WTC11 (cell line): ENCODE measurements around the gene ILK. TPM values are rescaled to one million over a fixed set of nuclear protein-coding genes. Genes with fewer than 3 reads are reported as not detected.

Experiments used
- ATAC-seq: fragments of 200-7000 bp; cut with Tn5 transposase; 2 replicates; pipeline ENCODE4 v1.10.0; 2021; ENCODE audit warnings: mild to moderate bottlenecking, moderate library complexity
- CTCF ChIA-PET: fragments of 300-600 bp; sonication (Branson Sonifier 250); formaldehyde crosslinking; loops from one replicate; lab custom pipeline; 2021; ENCODE audit warnings: antibody characterized with exemption; lab: Charles Lee
- POLR2A ChIA-PET: fragments of 350-600 bp; sonication (Branson Sonifier 250); formaldehyde crosslinking; loops from one replicate; lab custom pipeline; 2021; ENCODE audit warnings: antibody characterized with exemption; lab: Charles Lee
- DNase-seq: peaks from one replicate; pipeline ENCODE4 v3.0.0; 2021; ENCODE audit warnings: low spot score
- H3K27ac Mint-ChIP-seq: 2 replicates; pipeline ENCODE4 v1.8.0; 2021; ENCODE audit warnings: mixed read lengths
- H3K27me3 Mint-ChIP-seq: 2 replicates; pipeline ENCODE4 v1.8.0; 2021; ENCODE audit warnings: low read depth, mild to moderate bottlenecking, moderate library complexity, mixed read lengths
- H3K36me3 Mint-ChIP-seq: 2 replicates; pipeline ENCODE4 v1.8.0; 2021; ENCODE audit warnings: mixed read lengths
- H3K4me1 Mint-ChIP-seq: 2 replicates; pipeline ENCODE4 v1.8.0; 2022; ENCODE audit warnings: mixed read lengths
- H3K4me3 Mint-ChIP-seq: 2 replicates; pipeline ENCODE4 v1.8.0; 2021; ENCODE audit warnings: mild to moderate bottlenecking, moderate library complexity, mixed read lengths
- H3K9me3 Mint-ChIP-seq: 2 replicates; pipeline ENCODE4 v1.8.0; 2021; ENCODE audit warnings: mixed read lengths
- ELF4 ChIP-seq: sonication (generic); formaldehyde crosslinking; IDR thresholded peaks from 2 replicates; pipeline ENCODE4 v1.8.1; 2022; ENCODE audit warnings: low read depth, mild to moderate bottlenecking, moderate library complexity, missing genetic modification reagents
- FOXP1 ChIP-seq: sonication (generic); formaldehyde crosslinking; IDR thresholded peaks from 2 replicates; pipeline ENCODE4 v1.8.0; 2022; ENCODE audit warnings: missing genetic modification reagents, mild to moderate bottlenecking, moderate library complexity, borderline replicate concordance
- GABPB1 ChIP-seq: sonication (generic); formaldehyde crosslinking; IDR thresholded peaks from 2 replicates; pipeline ENCODE4 v1.8.1; 2023; ENCODE audit warnings: mild to moderate bottlenecking, missing genetic modification reagents
- NR1H2 ChIP-seq: sonication (generic); formaldehyde crosslinking; IDR thresholded peaks from 2 replicates; pipeline ENCODE4 v1.9.0; 2021; ENCODE audit warnings: mild to moderate bottlenecking, moderate library complexity, missing genetic modification reagents
- RELA ChIP-seq: sonication (generic); formaldehyde crosslinking; IDR thresholded peaks from 2 replicates; pipeline ENCODE4 v1.8.1; 2022; ENCODE audit warnings: missing genetic modification reagents, mild to moderate bottlenecking, borderline replicate concordance
- RORB ChIP-seq: fragments of 250-450 bp; sonication (Bioruptor Pico); IDR thresholded peaks from 2 replicates; pipeline ENCODE4 v1.9.0; 2021; ENCODE audit warnings: mild to moderate bottlenecking
- SMAD3 ChIP-seq: sonication (generic); formaldehyde crosslinking; IDR thresholded peaks from 2 replicates; pipeline ENCODE4 v1.8.0; 2022; ENCODE audit warnings: missing genetic modification reagents, mild to moderate bottlenecking, borderline replicate concordance
- ZNF263 ChIP-seq: sonication (generic); formaldehyde crosslinking; IDR thresholded peaks from 2 replicates; pipeline ENCODE4 v1.8.1; 2022; ENCODE audit warnings: low read depth, mild to moderate bottlenecking, moderate library complexity, missing genetic modification reagents
- ZNF671 ChIP-seq: fragments of 250-450 bp; sonication (Bioruptor Pico); IDR thresholded peaks from 2 replicates; pipeline ENCODE4 v1.8.0; 2021; ENCODE audit warnings: mild to moderate bottlenecking
- total RNA-seq: library from RNA; stranded (reverse); gene quantifications from 3 replicates; pipeline ENCODE4 v1.2.3, GENCODE V29; 2021
- TF ChIP-seq, protein P1 (sequence below): sonication (generic); formaldehyde crosslinking; IDR thresholded peaks from 2 replicates; pipeline ENCODE4 v1.8.1; 2022; ENCODE audit warnings: missing genetic modification reagents, borderline replicate concordance
- TF ChIP-seq, protein P2 (sequence below): sonication (generic); formaldehyde crosslinking; IDR thresholded peaks from 2 replicates; pipeline ENCODE4 v1.8.1; 2022; ENCODE audit warnings: mild to moderate bottlenecking, moderate library complexity, missing genetic modification reagents
- TF ChIP-seq, protein P3 (sequence below): sonication (generic); formaldehyde crosslinking; IDR thresholded peaks from 2 replicates; pipeline ENCODE4 v1.8.0; 2023; ENCODE audit warnings: missing genetic modification reagents
- TF ChIP-seq, protein P4 (sequence below): sonication (generic); formaldehyde crosslinking; IDR thresholded peaks from 2 replicates; pipeline ENCODE4 v1.8.1; 2023; ENCODE audit warnings: mild to moderate bottlenecking, missing genetic modification reagents
- TF ChIP-seq, protein P5 (sequence below): fragments of 250-450 bp; sonication (Bioruptor Pico); IDR thresholded peaks from 2 replicates; pipeline ENCODE4 v1.8.0; 2021; ENCODE audit warnings: mild to moderate bottlenecking
- TF ChIP-seq, protein P6 (sequence below): sonication (generic); formaldehyde crosslinking; IDR thresholded peaks from 2 replicates; pipeline ENCODE4 v1.8.1; 2023; ENCODE audit warnings: mild to moderate bottlenecking, missing genetic modification reagents

The ILK gene
- total RNA-seq, 1 experiment from 2014 or later = 97.7 TPM

DNA sequence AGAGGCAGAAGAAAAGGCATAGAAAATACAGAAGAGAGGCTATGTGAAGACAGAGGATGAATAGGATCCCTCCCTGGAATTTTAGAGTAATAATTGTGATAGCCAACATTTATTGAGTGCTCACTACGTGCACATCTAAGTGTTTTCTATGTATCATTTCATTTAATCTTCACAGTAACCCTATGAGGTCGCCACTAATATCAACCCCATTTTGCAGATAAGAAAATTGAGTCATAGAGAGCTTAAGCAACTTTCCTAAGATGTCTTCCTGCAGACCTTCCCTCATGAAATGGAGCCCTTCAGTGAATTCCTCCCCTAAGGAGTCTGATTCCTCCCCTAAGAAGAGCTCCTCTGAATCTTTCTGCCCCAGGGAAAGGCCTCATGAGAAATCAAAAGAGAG lies 38.2 kb upstream of the ILK start (continued):
- TF ChIP-seq, protein P1, sequence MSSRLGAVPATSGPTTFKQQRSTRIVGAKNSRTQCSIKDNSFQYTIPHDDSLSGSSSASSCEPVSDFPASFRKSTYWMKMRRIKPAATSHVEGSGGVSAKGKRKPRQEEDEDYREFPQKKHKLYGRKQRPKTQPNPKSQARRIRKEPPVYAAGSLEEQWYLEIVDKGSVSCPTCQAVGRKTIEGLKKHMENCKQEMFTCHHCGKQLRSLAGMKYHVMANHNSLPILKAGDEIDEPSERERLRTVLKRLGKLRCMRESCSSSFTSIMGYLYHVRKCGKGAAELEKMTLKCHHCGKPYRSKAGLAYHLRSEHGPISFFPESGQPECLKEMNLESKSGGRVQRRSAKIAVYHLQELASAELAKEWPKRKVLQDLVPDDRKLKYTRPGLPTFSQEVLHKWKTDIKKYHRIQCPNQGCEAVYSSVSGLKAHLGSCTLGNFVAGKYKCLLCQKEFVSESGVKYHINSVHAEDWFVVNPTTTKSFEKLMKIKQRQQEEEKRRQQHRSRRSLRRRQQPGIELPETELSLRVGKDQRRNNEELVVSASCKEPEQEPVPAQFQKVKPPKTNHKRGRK = no peak
- TF ChIP-seq, protein P2, sequence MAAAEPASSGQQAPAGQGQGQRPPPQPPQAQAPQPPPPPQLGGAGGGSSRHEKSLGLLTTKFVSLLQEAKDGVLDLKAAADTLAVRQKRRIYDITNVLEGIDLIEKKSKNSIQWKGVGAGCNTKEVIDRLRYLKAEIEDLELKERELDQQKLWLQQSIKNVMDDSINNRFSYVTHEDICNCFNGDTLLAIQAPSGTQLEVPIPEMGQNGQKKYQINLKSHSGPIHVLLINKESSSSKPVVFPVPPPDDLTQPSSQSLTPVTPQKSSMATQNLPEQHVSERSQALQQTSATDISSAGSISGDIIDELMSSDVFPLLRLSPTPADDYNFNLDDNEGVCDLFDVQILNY (CRISPR knock-in tag) = no peak
- TF ChIP-seq ELF4 (no peak), SMAD3 (no peak), NR1H2 (no peak), RORB (CRISPR knock-in tag) (no peak)
- TF ChIP-seq, protein P3, sequence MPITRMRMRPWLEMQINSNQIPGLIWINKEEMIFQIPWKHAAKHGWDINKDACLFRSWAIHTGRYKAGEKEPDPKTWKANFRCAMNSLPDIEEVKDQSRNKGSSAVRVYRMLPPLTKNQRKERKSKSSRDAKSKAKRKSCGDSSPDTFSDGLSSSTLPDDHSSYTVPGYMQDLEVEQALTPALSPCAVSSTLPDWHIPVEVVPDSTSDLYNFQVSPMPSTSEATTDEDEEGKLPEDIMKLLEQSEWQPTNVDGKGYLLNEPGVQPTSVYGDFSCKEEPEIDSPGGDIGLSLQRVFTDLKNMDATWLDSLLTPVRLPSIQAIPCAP (CRISPR knock-in tag) = no peak

DNA sequence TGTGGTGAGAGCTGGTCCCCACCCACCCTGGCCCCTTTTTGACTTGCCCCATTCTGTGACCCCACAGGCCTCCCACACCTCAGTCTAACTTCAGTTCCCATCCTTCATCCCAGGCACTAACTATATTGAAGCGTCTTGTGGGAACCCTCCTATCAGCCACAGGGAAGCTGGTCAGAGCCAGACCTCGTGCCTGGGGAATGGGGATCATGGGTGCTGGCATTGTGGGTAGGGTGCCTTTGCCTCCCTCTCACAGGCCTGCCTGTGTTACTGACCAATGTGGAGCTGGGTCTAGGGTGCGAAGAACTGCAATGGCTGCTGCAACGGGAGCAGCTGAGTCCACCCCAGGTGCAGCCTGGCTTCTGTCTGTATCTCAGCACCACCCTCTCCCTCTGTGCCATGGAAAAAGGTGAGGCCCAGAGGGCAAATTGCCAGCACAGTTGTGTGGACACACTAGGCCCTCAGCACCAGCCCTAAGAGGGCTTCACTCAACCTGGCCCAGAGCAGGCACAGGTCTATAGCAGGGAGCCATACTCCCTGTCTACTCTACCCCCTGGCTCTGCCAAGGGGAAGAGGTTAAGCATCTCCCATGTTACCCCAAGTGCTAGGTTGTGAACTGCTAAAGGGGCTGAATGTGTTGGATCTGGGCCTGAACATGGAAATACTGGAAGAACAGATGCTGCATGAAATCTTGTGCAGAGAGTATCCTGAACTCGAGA lies 37.4 kb upstream of the ILK start:
- Mint-ChIP-seq H3K4me3 (no peak overlapping the region), H3K27ac (no peak overlapping the region), H3K4me1 (peaks cover 18% of the 10 kb centered on the region), H3K9me3 (no peaks in the 10 kb centered on the region)
- ATAC-seq (no peak), DNase-seq (no peak)
- TF ChIP-seq, protein P4, sequence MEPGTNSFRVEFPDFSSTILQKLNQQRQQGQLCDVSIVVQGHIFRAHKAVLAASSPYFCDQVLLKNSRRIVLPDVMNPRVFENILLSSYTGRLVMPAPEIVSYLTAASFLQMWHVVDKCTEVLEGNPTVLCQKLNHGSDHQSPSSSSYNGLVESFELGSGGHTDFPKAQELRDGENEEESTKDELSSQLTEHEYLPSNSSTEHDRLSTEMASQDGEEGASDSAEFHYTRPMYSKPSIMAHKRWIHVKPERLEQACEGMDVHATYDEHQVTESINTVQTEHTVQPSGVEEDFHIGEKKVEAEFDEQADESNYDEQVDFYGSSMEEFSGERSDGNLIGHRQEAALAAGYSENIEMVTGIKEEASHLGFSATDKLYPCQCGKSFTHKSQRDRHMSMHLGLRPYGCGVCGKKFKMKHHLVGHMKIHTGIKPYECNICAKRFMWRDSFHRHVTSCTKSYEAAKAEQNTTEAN (CRISPR knock-in tag) = no peak
- TF ChIP-seq ZNF671 (CRISPR knock-in tag) = no peak
- TF ChIP-seq ZNF263 (CRISPR knock-in tag) = no peak
- TF ChIP-seq, protein P5, sequence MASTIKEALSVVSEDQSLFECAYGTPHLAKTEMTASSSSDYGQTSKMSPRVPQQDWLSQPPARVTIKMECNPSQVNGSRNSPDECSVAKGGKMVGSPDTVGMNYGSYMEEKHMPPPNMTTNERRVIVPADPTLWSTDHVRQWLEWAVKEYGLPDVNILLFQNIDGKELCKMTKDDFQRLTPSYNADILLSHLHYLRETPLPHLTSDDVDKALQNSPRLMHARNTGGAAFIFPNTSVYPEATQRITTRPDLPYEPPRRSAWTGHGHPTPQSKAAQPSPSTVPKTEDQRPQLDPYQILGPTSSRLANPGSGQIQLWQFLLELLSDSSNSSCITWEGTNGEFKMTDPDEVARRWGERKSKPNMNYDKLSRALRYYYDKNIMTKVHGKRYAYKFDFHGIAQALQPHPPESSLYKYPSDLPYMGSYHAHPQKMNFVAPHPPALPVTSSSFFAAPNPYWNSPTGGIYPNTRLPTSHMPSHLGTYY (CRISPR knock-in tag) = no peak
- TF ChIP-seq, all 79 proteins: peak for 0
- no peaks in the 10 kb centered on the region for H3K36me3 Mint-ChIP-seq
- ChIA-PET CTCF (interaction anchor here (2.1 kb wide), 1 partner anchor 35 kb away, joined by 12 read pairs; no protein-coding TSS in a partner anchor), POLR2A (interaction anchor here (0.5 to 1.0 kb wide), 2 partner anchors 46 to 85 kb away, joined by 3 read pairs; partner anchors contain the start of genes ARFIP2, TAF10 and TIMM10B)
- no peaks in the 10 kb centered on the region for H3K27me3 Mint-ChIP-seq

DNA sequence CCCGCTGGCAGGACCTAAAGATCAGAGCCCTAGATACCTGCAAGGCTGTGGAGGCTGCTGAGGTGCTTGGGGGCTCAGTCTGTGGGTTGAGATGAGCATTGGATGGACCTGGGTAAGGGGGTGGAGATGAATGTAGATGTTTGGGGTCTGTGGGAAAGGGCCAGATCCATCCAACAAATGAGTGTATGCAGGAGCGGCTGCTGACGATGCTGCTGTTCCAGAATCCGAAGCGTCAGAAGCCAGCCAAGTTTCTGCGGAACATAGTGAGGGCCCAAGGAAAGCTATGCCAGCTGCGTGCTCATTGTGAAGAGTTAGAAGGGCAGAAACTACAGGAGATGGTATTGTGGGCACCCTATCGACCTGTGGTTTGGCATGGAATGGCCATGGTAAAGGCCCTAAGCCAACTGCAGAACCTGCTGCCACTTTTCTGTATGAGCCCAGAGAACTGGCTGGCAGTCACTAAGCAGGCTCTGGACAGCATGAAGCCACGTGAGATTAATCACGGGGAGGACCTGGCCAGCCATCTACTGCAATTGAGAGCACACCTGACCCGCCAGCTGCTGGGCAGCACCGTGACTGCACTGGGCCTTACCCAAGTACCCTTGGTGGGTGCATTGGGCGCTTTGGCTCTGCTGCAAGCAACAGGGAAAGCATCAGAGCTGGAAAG lies 36.7 kb upstream of the ILK start:
- DNase-seq (no peak), ATAC-seq (no peak)
- POLR2A ChIA-PET = no interaction called here
- H3K9me3 Mint-ChIP-seq = no peaks in the 10 kb centered on the region
- no peak overlapping the region for H3K4me3 Mint-ChIP-seq
- no peaks in the 10 kb centered on the region for H3K36me3 Mint-ChIP-seq
- H3K27ac Mint-ChIP-seq = no peak overlapping the region
- TF ChIP-seq, protein P6, sequence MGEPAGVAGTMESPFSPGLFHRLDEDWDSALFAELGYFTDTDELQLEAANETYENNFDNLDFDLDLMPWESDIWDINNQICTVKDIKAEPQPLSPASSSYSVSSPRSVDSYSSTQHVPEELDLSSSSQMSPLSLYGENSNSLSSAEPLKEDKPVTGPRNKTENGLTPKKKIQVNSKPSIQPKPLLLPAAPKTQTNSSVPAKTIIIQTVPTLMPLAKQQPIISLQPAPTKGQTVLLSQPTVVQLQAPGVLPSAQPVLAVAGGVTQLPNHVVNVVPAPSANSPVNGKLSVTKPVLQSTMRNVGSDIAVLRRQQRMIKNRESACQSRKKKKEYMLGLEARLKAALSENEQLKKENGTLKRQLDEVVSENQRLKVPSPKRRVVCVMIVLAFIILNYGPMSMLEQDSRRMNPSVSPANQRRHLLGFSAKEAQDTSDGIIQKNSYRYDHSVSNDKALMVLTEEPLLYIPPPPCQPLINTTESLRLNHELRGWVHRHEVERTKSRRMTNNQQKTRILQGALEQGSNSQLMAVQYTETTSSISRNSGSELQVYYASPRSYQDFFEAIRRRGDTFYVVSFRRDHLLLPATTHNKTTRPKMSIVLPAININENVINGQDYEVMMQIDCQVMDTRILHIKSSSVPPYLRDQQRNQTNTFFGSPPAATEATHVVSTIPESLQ (CRISPR knock-in tag) = no peak
- TF ChIP-seq RELA (CRISPR knock-in tag) = no peak
- no peak for TF ChIP-seq GABPB1 (CRISPR knock-in tag)
- no peak for TF ChIP-seq FOXP1 (CRISPR knock-in tag)
- no peaks in the 10 kb centered on the region; the same call in 1 of the 2 replicates for H3K27me3 Mint-ChIP-seq
- H3K4me1 Mint-ChIP-seq = peaks cover 18% of the 10 kb centered on the region
- CTCF ChIA-PET = interaction anchor here (2.5 kb wide), 1 partner anchor 36 kb away, joined by 8 read pairs; no protein-coding TSS in a partner anchor
